K562 (cell line): ENCODE measurements around the gene MAP4. TPM values are rescaled to one million over a fixed set of nuclear protein-coding genes. Genes with fewer than 3 reads are reported as not detected.

Experiments
- ATAC-seq: fragments of 200-7000 bp; cut with Tn5 transposase; 3 replicates; pipeline ENCODE4 v1.9.1; 2020; ENCODE audit warnings: moderate library complexity
- BruUV-seq: library from RNA; stranded (reverse); fragments of 400-500 nt; replicated peaks from 2 replicates; lab custom pipeline; 2021; lab: Mats Ljungman, UMichigan
- CTCF ChIA-PET: fragments of 300-600 bp; formaldehyde crosslinking; extraction: SDS; loops from one replicate; lab custom pipeline; 2021; ENCODE audit warnings: low intra/inter-chr PET ratio; lab: Yijun Ruan, JAX
- POLR2A ChIA-PET: fragments of 300-600, 350-650 bp; sonication (Branson Sonifier 250); formaldehyde crosslinking; extraction: SDS; loops from one replicate; lab custom pipeline; 2021; ENCODE audit warnings: antibody characterized with exemption, inconsistent platforms; lab: Yijun Ruan, JAX
- DNase-seq, 4 experiments: peaks; one replicate each; pipeline versions ENCODE4 v3.0.0 to v3.0.0-alpha.2; 2011 to 2018; ENCODE audit warnings: low spot score in 3 of 4, mixed read lengths in 3 of 4; ENCODE audit errors: extremely low read depth in 1 of 4
- FAIRE-seq: peaks from 2 replicates; lab custom pipeline; 2011; peaks lifted over from hg19 to GRCh38; lab: Jason Lieb, UNC
- H2AFZ ChIP-seq: 2 replicates; pipeline ENCODE4 v1.6.0; 2011; ENCODE audit warnings: low read depth, low read length, control low read depth, inconsistent platforms
- H3K27ac ChIP-seq: fragments of 200-600 bp; 3 replicates; pipeline ENCODE4 v1.8.0; 2011; ENCODE audit warnings: low read depth, mild to moderate bottlenecking, control low read depth, inconsistent platforms, low read length, moderate library complexity, mixed read lengths; ENCODE audit errors: extremely low read depth
- H3K27me3 ChIP-seq, 2 experiments: fragments of 300-600 bp in 1 of 2; 2 replicates in 1 of 2; 3 replicates in 1 of 2; pipeline versions ENCODE4 v1.6.0 to v1.8.0; 2011; ENCODE audit warnings: inconsistent platforms in 2 of 2, low read length in 2 of 2, mild to moderate bottlenecking in 1 of 2, mixed read lengths in 1 of 2, moderate library complexity in 1 of 2; ENCODE audit not compliant: control insufficient read depth in 2 of 2, insufficient read depth in 2 of 2
- H3K36me3 ChIP-seq: fragments of 300-600 bp; 3 replicates; pipeline ENCODE4 v1.8.0; 2011; ENCODE audit warnings: mild to moderate bottlenecking, low read length, inconsistent platforms; ENCODE audit not compliant: control insufficient read depth, insufficient read depth
- H3K4me1 ChIP-seq, 2 experiments: fragments of 200-600 bp in 1 of 2; replicated peaks in 1 of 2; 2 replicates in 1 of 2; 3 replicates in 1 of 2; pipeline versions ENCODE4 v1.5.1 to v1.8.0; 2011; ENCODE audit warnings: inconsistent platforms in 2 of 2, low read length in 2 of 2, mild to moderate bottlenecking in 1 of 2, mixed read lengths in 1 of 2, moderate library complexity in 1 of 2; ENCODE audit not compliant: control insufficient read depth in 2 of 2, insufficient read depth in 2 of 2
- H3K4me2 ChIP-seq: 2 replicates; pipeline ENCODE4 v1.6.1; 2011; ENCODE audit warnings: low read length, control low read depth, inconsistent platforms, mixed read lengths; ENCODE audit not compliant: insufficient read depth
- H3K4me3 ChIP-seq: fragments of 200-600 bp; sonication (generic), shearing (Covaris generic); 2 replicates; pipeline ENCODE4 v1.5.1; 2016; ENCODE audit warnings: control low read depth, inconsistent platforms
- H3K79me2 ChIP-seq: fragments of 200-600 bp; 3 replicates; pipeline ENCODE4 v1.8.0; 2011; ENCODE audit warnings: low read length, inconsistent platforms; ENCODE audit not compliant: control insufficient read depth, insufficient read depth
- H3K9ac ChIP-seq, 2 experiments: 2 replicates each; pipeline versions ENCODE4 v1.6.0 to v1.6.1; 2011; ENCODE audit warnings: low read depth in 2 of 2, low read length in 2 of 2, control low read depth in 1 of 2, inconsistent platforms in 1 of 2, mild to moderate bottlenecking in 1 of 2, mixed read lengths in 1 of 2; ENCODE audit not compliant: insufficient read depth in 1 of 2
- H3K9me1 ChIP-seq: one replicate; pipeline ENCODE4 v1.6.0; 2011; ENCODE audit warnings: inconsistent platforms, mild to moderate bottlenecking, low read length, moderate library complexity; ENCODE audit not compliant: control insufficient read depth, insufficient read depth
- H3K9me3 ChIP-seq: replicated peaks from 2 replicates; pipeline ENCODE4 v1.5.1; 2011; ENCODE audit warnings: low read depth, low read length, inconsistent platforms; ENCODE audit not compliant: control insufficient read depth, insufficient read depth
- H4K20me1 ChIP-seq: replicated peaks from 2 replicates; pipeline ENCODE4 v1.6.1; 2011; ENCODE audit warnings: low read length, inconsistent platforms, mixed read lengths; ENCODE audit not compliant: control insufficient read depth, insufficient read depth
- BDP1 ChIP-seq: IDR thresholded peaks from 3 replicates; pipeline ENCODE4 v1.6.1; 2011; ENCODE audit not compliant: insufficient read length, insufficient read depth
- CREB1 ChIP-seq, 2 experiments: sonication (generic) in 1 of 2; formaldehyde crosslinking in 1 of 2; IDR thresholded peaks; 2 replicates each; pipeline versions ENCODE4 v1.6.1 to v1.8.0; 2012 to 2022; ENCODE audit warnings: inconsistent platforms in 1 of 2, mild to moderate bottlenecking in 1 of 2, missing genetic modification reagents in 1 of 2, moderate library complexity in 1 of 2
- GTF2E2 ChIP-seq: fragments of 200-800 bp; sonication (Bioruptor generic); IDR thresholded peaks from 2 replicates; pipeline ENCODE4 v1.6.1; 2016; ENCODE audit warnings: missing genetic modification characterization, missing compliant biosample characterization
- ILF3 ChIP-seq: fragments of 450-650 bp; IDR thresholded peaks from 2 replicates; pipeline ENCODE4 v1.6.1; 2018; ENCODE audit warnings: antibody characterized with exemption, mild to moderate bottlenecking, moderate library complexity, borderline replicate concordance
- KDM5B ChIP-seq: fragments of 200-600 bp; sonication (generic); IDR thresholded peaks from 2 replicates; pipeline ENCODE4 v1.6.1; 2012; ENCODE audit warnings: low read depth, mild to moderate bottlenecking, moderate library complexity, low read length, control low read depth, inconsistent platforms; ENCODE audit not compliant: insufficient replicate concordance
- MAFG ChIP-seq: fragments of 450-650 bp; conservative IDR thresholded peaks from 2 replicates; pipeline ENCODE4 v1.6.1; 2016; ENCODE audit warnings: missing genetic modification characterization, missing compliant biosample characterization
- NFE2L1 ChIP-seq: fragments of 450-650 bp; IDR thresholded peaks from 2 replicates; pipeline ENCODE4 v1.6.1; 2016; ENCODE audit warnings: missing genetic modification characterization, low read depth, mild to moderate bottlenecking, missing compliant biosample characterization, moderate library complexity, borderline replicate concordance
- PREB ChIP-seq: sonication (generic); formaldehyde crosslinking; IDR thresholded peaks from 2 replicates; pipeline ENCODE4 v1.8.1; 2023; ENCODE audit warnings: mild to moderate bottlenecking, missing genetic modification reagents
- SNAPC5 ChIP-seq: fragments of 250-450 bp; sonication (Bioruptor Pico); IDR thresholded peaks from 2 replicates; pipeline ENCODE4 v1.8.0; 2021; ENCODE audit warnings: moderate library complexity, mild to moderate bottlenecking, inconsistent platforms
- ZBTB17 ChIP-seq: fragments of 450-650 bp; formaldehyde crosslinking; IDR thresholded peaks from 2 replicates; pipeline ENCODE4 v1.4.0; 2020; ENCODE audit warnings: mild to moderate bottlenecking
- ZC3H11A ChIP-seq: IDR thresholded peaks from 2 replicates; pipeline ENCODE4 v1.6.1; 2012; ENCODE audit warnings: low read depth, low read length, improper control_type of control experiment
- ZFP1 ChIP-seq: fragments of 450-650 bp; formaldehyde crosslinking; IDR thresholded peaks from 2 replicates; pipeline ENCODE4 v1.4.0; 2020; ENCODE audit warnings: mild to moderate bottlenecking, mixed read lengths
- ZFX ChIP-seq: sonication (generic); formaldehyde crosslinking; IDR thresholded peaks from 2 replicates; pipeline ENCODE4 v1.8.0; 2022; ENCODE audit warnings: mild to moderate bottlenecking, missing genetic modification reagents, moderate library complexity
- ZNF512 ChIP-seq: IDR thresholded peaks from 2 replicates; pipeline ENCODE4 v1.6.1; 2016; ENCODE audit warnings: missing genetic modification characterization, missing compliant biosample characterization
- ZNF561 ChIP-seq: fragments of 450-650 bp; formaldehyde crosslinking; conservative IDR thresholded peaks from 2 replicates; pipeline ENCODE4 v1.4.0; 2020; ENCODE audit warnings: mild to moderate bottlenecking, moderate library complexity
- WGBS: fragments of 100-300 bp; shearing (Covaris generic); methylation state at CpG from one replicate; pipeline ENCODE4 v1.1.6; 2016; ENCODE audit warnings: low coverage, mixed read lengths; ENCODE audit not compliant: insufficient coverage; ENCODE audit errors: missing lambda C conversion rate; 5-methylcytosine and 5-hydroxymethylcytosine counted together
- in situ Hi-C: fragments of 300-500 bp; cut with MboI; formaldehyde crosslinking; loops from 4 replicates; pipeline ENCODE4 v1.15.0; 2018; ENCODE audit warnings: inconsistent platforms, mixed read lengths
- intact Hi-C: fragments of 100-400 bp; cut with micrococcal nuclease; formaldehyde crosslinking; loops from 2 replicates; pipeline ENCODE4 v1.14.2; 2022
- polyA plus RNA-seq, 8 experiments: library from polyadenylated mRNA; depleted of rRNA in 4 of 8; stranded (reverse) in 5 of 8; unstranded in 3 of 8; fragments of >200 nt; fragmentation: Nextera tagmentation in 2 of 8; fragmentation: Illumina TruSeq in 1 of 8; extraction: Ambion mirVana in 2 of 8; extraction: Trizol in 1 of 8; gene quantifications; 2 replicates each; pipeline versions ENCODE4 v1.2.1 to v1.2.3, GENCODE V29; 2011 to 2014; ENCODE audit warnings: inconsistent platforms in 1 of 8, missing spikeins in 1 of 8
- total RNA-seq, 7 experiments: library from RNA; depleted of rRNA in 6 of 7; stranded (reverse); fragments of >200 nt in 6 of 7; fragmentation: Illumina TruSeq in 2 of 7; extraction: Trizol in 2 of 7; gene quantifications; 2 replicates each; pipeline versions ENCODE4 v1.2.1 to v1.2.3, GENCODE V29; 2011 to 2021; ENCODE audit warnings: low replicate concordance in 1 of 7

Gene MAP4
- total and polyA plus RNA-seq, 9 of the 15 experiments (the other 6 are each of a cell fraction or from before 2014, with no cell fraction given), result 13.3 to 141 (median 36.8) TPM

GRCh38 chr3:48000212-48000611 lies 16.0 kb downstream of the MAP4 start:
- H3K79me2 ChIP-seq, result peaks cover 41% of the 10 kb centered on the region; the same call in 2 of the 3 replicates
- ATAC-seq, result no peak
- no peaks in the 10 kb centered on the region for H3K9me3 ChIP-seq
- no TSS peak for BruUV-seq
- peaks cover 0 to 11% of the 10 kb centered on the region in 2 experiments; a peak in 1 of 5 replicates for H3K4me1 ChIP-seq
- CTCF ChIA-PET, result no interaction called here
- in situ Hi-C loops (no loop called here), intact Hi-C loops (no loop called here)
- no peak overlapping the region for H2AFZ ChIP-seq
- POLR2A ChIA-PET, result interaction anchor here (0.7 to 1.3 kb wide), 3 partner anchors 11 to 37 kb away, joined by 3 to 4 read pairs (median 3); no protein-coding TSS in a partner anchor
- peaks cover 25% of the 10 kb centered on the region for H3K36me3 ChIP-seq
- H4K20me1 ChIP-seq, result no peaks in the 10 kb centered on the region
- no peaks in the 10 kb centered on the region for H3K9me1 ChIP-seq
- H3K27ac ChIP-seq, result no peak overlapping the region
- H3K4me3 ChIP-seq, result no peak overlapping the region
- 87% methylated on average over 2 of the region's 2 CpGs for WGBS
- no peak for FAIRE-seq
- H3K4me2 ChIP-seq, result no peak overlapping the region
- DNase-seq, result no peak
- H3K9ac ChIP-seq, result no peak overlapping the region
- no peaks in the 10 kb centered on the region for H3K27me3 ChIP-seq
- no peak for TF ChIP-seq KDM5B
- TF ChIP-seq ZC3H11A, result no peak
- TF ChIP-seq MAFG (tag), result no peak
- TF ChIP-seq BDP1, result no peak
- TF ChIP-seq NFE2L1 (tag), result no peak
- no peak for TF ChIP-seq SNAPC5 (CRISPR knock-in tag)
- TF ChIP-seq GTF2E2, result no peak
- no peak for TF ChIP-seq CREB1 (IDR thresholded peaks at IDR 0.05)
- no peak for TF ChIP-seq CREB1 (CRISPR knock-in tag; IDR thresholded peaks at IDR 0.05)
- no peak for TF ChIP-seq PREB (CRISPR knock-in tag)
- no peak for TF ChIP-seq ILF3
- TF ChIP-seq ZFX, result no peak
- TF ChIP-seq ZBTB17 (CRISPR knock-in tag), result no peak
- no peak for TF ChIP-seq ZFP1 (CRISPR knock-in tag)
- no peak for TF ChIP-seq ZNF512 (tag)
- no peak for TF ChIP-seq ZNF561 (CRISPR knock-in tag)
- TF ChIP-seq, all 486 proteins: peak for 0
